SIG-M5 treated with dmso at 0.1 percent for 504 hours (cell line): ENCODE results near the gene ANKRD29.
A peak's percentile ranks its signal among the peaks of the same experiment; 100 is the strongest.
"Not testable (repeated sequence)": the region's sequence is repeated elsewhere in the genome, so short reads cannot be mapped to it uniquely, and the experiment has no call there.

Experiments used
- DNase-seq: peaks from one replicate; lab custom pipeline; 2025; ENCODE audit not compliant: unreplicated experiment; lab: John Stamatoyannopoulos, UW

The ANKRD29 gene

DNA sequence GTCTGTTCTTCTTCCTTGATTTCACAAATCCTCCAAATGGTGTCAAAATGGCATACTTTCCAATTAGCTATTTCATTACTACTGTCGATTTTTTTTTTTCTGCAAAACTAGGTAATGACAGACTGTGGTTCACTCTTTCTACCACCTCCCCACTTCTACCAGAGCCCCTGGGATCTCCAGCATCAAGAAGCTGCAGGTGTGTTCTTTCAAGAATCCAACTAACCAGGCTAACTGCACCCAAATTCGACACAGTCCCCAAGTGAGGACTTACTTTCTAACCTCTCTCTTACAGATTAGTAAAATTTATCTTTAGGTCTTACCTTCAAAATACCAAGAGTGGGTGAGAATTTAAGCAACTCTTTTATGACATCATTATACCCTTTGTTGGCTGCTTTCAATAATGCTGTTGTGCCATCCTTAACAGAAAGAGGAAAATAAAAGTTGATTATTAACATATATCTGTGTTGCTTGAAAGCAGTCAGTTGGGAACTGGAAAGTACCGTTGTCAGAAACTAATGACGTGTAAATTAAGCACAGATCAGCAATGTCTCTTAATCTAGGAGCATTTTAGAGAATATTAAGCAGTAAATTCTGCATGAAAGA lies 45.2 kb downstream of the ANKRD29 start:
- no peak for DNase-seq

- DNase-seq = peak; percentile 21
Observed at GRCh38 chr18:23616258-23616657, 46.5 kb downstream of the ANKRD29 start.

DNA sequence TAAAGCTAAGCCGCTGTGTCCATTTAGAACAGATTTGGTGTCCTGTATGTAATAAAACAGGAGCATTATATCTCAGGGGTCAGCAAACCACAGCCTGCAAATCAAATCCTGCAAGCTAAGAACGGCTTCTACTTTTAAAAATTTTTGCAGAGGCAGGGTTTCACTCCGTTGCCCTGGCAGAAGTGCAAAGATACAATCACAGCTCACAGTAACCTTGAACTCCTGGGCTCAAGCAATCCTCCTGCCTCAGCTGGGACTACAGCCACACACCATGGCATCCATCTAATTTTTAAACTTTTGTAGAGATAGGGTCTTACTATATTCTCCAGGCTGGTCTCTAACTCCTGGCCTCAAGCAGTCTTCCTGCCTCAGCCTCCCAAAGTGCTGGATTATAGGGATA lies 47.8 kb downstream of the ANKRD29 start:
- DNase-seq = no peak

DNA sequence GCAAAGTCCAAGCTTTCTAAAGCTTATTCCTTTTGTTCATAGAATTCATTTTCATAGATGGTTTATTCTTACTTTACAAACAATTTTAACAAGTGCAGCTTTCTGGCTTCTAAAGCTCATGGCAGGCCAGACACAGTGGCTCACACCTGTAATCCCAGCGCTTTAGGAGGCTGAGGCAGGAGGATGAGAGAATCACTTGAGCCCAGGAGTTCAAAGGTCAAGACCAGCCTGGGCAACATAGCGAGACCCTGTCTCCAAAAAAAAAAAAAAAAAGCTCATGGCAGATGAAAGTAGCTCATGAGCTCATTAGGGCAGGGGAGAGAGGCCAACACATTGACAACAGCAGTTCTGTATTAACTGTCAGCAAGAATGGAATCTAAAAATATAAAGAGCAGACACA lies 48.3 kb downstream of the ANKRD29 start:
- DNase-seq = no peak

DNA sequence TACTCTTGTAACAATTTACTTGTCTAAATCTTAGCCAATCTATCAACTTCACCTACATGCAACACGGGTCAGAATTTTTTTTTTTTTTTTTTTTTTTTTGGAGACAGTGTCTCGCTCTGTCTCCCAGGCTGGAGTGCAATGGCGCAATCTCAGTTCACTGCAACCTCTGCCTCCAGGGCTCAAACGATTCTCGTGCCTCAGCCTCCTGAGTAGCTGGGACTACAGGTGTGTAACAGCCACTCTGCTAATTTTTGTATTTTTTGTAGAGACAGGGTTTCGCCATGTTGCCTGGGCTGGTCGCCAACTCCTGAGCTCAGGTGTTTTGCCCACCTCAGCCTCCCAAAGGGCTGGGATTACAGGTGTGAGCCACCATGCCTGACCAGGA lies 49.6 kb downstream of the ANKRD29 start:
- not testable (repeated sequence) for DNase-seq

GRCh38 chr18:23612434-23613090 lies 50.1 kb downstream of the ANKRD29 start:
- DNase-seq = no peak

- no peak for DNase-seq
Observed at GRCh38 chr18:23609390-23610023, 53.2 kb downstream of the ANKRD29 start.

DNA sequence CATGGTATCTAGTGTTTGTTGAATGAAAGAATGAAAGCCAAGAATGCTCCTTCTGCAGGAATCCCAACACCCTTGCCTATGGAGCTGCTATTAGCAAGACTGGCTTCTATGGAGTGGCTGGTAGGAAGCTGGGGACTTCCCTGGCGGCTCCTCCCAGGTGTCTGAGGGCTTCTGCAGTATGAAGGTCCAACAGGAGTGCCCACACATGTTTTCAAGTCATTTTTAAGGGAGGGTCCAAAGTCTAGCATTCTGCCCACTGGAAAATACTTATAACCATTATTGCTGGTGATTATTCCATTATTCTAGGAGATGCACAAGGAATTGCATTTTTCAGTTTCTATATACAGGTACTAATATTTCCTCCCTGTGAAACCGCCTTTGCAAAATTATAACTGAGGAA lies 54.5 kb downstream of the ANKRD29 start:
- no peak for DNase-seq

- no peak for DNase-seq
Observed at GRCh38 chr18:23605941-23606340, 56.8 kb downstream of the ANKRD29 start.

- no peak for DNase-seq
Observed at GRCh38 chr18:23599809-23600208, 62.9 kb downstream of the ANKRD29 start.

- DNase-seq = peak; percentile 84
Observed at GRCh38 chr18:23596183-23596582, 66.5 kb downstream of the ANKRD29 start.

DNA sequence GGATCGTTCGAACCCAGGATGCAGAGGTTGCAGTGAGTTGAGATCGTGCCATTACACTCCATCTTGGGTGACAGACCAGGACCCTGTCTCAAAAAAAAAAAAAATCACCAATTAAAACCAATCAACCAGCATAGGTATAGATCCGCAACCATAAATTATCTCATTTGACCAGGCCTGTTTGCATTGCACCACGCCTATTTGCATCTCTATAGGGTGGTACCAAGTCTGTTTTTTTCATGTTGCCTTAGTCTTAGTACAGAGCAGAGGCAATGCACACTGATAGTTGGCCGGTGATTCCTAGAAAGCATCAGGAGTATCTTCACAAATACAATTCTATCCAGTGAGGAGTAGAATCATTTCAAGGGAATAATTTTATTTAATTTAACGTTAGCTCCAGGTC lies 67.1 kb downstream of the ANKRD29 start:
- no peak for DNase-seq

DNA sequence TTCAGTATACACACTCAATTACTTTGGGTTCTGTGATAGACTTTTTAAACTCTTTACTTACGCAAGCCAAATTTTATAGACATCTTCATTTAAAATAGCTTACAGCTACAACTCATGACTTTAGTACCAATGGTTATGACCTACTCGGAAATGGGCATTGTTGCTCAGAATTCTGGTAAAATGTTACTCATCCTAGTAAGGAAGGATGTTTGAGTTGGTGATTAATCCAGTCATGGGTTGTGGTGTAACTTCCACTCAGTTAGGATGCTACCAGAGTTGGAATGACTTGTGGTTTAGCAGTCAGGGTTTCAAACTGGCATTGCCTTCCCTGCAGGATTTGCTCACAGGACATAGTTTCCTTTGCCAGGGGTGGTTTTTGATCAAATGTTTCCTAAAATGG lies 69.0 kb downstream of the ANKRD29 start:
- DNase-seq = peak; percentile 3

- no peak for DNase-seq
Observed at GRCh38 chr18:23592911-23593310, 69.8 kb downstream of the ANKRD29 start.

DNA sequence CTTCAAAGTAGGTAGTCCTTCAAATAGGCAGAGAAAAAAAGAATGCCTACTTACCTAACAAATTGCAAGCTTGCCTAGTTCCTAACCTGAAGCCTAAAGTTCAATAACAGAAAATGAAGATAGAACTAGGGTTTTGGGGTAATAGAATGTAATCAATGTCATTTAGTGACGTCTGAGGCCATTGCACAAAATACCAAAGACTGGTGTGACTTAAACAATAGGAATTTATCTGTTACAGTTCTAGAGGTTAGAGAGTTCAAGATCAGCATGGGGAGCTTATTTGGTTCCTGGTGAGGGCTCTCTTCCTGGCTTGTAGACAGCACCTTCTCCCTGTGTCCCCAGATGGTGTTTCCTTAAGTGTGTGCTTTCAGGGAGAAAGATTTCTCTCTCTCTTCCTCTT lies 71.7 kb downstream of the ANKRD29 start:
- DNase-seq = no peak

DNA sequence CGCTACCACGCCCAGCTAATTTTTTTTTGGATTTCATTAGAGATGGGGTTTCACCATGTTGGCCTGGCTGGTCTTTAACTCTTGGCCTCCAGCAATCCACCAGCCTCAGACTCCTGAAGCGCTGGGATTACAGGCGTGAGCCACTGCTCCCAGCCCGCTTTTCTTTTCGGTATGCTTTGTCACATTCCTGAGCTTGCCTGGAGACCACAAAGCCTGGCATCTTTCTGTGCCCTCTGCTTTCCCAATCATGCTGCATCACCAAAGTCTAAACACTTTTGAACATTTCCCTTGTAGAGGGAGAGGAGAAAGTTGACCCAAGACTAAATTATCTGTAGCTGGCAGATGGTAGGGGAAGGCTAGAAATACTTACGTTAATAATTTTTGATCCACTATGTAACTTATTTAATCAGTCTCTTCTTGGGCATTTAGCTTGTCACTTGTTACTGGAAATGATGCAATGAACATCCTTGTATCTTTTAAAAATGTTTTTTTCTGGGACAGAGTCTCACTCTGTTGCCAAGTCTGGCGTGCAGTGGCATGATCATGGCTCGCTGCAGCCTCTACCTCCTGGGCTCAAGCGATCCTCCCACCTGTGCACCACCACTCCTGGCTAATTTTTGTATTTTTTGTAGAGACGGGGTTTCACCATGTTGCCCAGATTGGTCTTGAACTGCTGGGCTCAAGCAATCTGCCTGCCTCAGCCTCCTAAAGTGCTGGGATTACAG lies 73.7 kb downstream of the ANKRD29 start:
- DNase-seq = no peak

GRCh38 chr18:23587220-23587642 lies 75.5 kb downstream of the ANKRD29 start:
- DNase-seq = no peak

DNA sequence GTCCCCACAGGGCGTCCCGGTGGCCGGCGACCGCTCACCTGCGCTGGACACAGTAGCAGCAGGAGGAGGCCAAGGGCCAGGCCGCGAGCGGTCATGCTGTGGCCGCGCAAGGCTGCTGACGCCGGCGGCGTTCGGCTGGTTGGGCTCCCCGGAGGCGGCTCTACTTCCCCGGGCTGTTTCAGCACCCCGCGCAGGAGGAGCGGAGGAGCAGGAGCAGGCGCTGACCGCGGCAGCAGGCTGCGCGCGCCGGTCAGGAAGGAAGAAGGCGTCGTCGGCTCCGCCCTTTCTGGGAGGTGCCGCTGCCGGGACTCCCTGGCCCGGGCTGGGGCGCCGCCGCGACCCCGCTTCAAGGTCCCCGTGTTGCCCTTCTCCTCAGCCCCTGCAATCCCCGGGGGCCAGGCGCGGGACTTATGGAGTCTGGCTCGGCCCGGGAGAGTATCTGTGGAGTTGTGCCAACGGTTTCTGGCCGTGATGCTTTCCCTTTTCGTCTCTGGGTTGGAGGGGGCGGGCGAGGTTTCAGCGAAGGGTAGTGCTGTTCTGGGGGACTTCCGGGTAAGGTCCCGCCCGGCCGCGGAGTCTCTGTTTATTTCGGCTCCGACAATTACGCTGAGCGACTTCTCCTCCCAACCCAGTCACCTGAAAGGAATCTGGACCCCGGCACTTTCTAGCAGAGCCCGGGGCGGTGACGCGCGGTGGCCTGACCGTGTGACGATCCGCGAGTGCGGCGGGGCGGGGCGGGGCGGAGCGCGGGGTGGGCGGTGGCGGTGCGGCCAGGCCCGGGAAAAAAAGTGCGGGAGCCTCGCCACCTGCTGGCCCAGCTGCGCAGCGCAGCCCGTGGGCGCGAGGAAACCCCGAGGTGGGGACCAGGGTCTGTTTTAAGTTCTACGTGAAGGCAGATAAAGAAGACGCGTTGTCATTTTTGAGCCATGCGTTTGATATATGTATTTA lies 76.2 kb downstream of the ANKRD29 start, which contains the start of gene NPC1:
Gene NPC1, minus strand, starts transcription at position 258 of the 948 bp plus-strand sequence. Its CDS starts 163 bp downstream, at position 95.
- peak; percentile 88 for DNase-seq

GRCh38 chr18:23585897-23586248 lies 76.8 kb downstream of the ANKRD29 start:
- no peak for DNase-seq

GRCh38 chr18:23585007-23585871 lies 77.5 kb downstream of the ANKRD29 start:
- peak; percentile 29 for DNase-seq
